Measurements from ENCODE around the gene PRR5.

The PRR5 gene

GRCh38 chr22:44719586-44720368 lies 17.8 kb downstream of the PRR5 start:
- no peak for DNase-seq

GRCh38 chr22:44721213-44721612 lies 19.2 kb downstream of the PRR5 start:
- no peak for DNase-seq

- no peak for DNase-seq
Measured at GRCh38 chr22:44722611-44723010, 20.6 kb downstream of the PRR5 start.

- DNase-seq = no peak
Measured at GRCh38 chr22:44723801-44724200, 21.8 kb downstream of the PRR5 start.

GRCh38 chr22:44724416-44724815 lies 22.4 kb downstream of the PRR5 start:
- DNase-seq = no peak

GRCh38 chr22:44724859-44725258 lies 22.9 kb downstream of the PRR5 start:
- DNase-seq = no peak

- DNase-seq = no peak
Measured at GRCh38 chr22:44726439-44726838, 24.4 kb downstream of the PRR5 start.

- no peak for DNase-seq
Measured at GRCh38 chr22:44727148-44727547, 25.1 kb downstream of the PRR5 start.

GRCh38 chr22:44727709-44728108 lies 25.7 kb downstream of the PRR5 start:
- DNase-seq = no peak

- no peak for DNase-seq
Measured at GRCh38 chr22:44728761-44729324, 26.8 kb downstream of the PRR5 start.

GRCh38 chr22:44729391-44730021 lies 27.5 kb downstream of the PRR5 start:
- DNase-seq = no peak

GRCh38 chr22:44730022-44730393 lies 28.0 kb downstream of the PRR5 start:
- DNase-seq = no peak

- DNase-seq = no peak
Measured at GRCh38 chr22:44730490-44731356, 28.7 kb downstream of the PRR5 start.

GRCh38 chr22:44731357-44731970 lies 29.5 kb downstream of the PRR5 start:
- DNase-seq = no peak

- DNase-seq = no peak
Measured at GRCh38 chr22:44732017-44732561, 30.1 kb downstream of the PRR5 start.

GRCh38 chr22:44732661-44733060 lies 30.7 kb downstream of the PRR5 start:
- DNase-seq = no peak

GRCh38 chr22:44733426-44734106 lies 31.6 kb downstream of the PRR5 start:
- no peak for DNase-seq

- DNase-seq = no peak
Measured at GRCh38 chr22:44734278-44734677, 32.3 kb downstream of the PRR5 start.

GRCh38 chr22:44734801-44735517 lies 33.0 kb downstream of the PRR5 start:
- no peak for DNase-seq

GRCh38 chr22:44735518-44736428 lies 33.8 kb downstream of the PRR5 start:
- no peak for DNase-seq
